Measurements from ENCODE around the gene STMP1.
"Not testable (repeated sequence)": the region's sequence is repeated elsewhere in the genome, so short reads cannot be mapped to it uniquely, and the experiment has no call there.

Gene STMP1

GRCh38 chr7:135662373-135663114, at the start of gene STMP1:
Gene STMP1, plus strand, starts transcription at chr7:135662514.
- peak; percentile 91 for ATAC-seq
- H3K4me1 Mint-ChIP-seq = peaks cover 39% of the 10 kb centered on the region
- peaks cover 18% of the 10 kb centered on the region for H3K36me3 Mint-ChIP-seq
- peak within 1 kb of the TSS; percentile 95 for H3K4me3 Mint-ChIP-seq
- no peaks in the 10 kb centered on the region for H3K9me3 Mint-ChIP-seq
- peak within 1 kb of the TSS; percentile 96 for H3K27ac Mint-ChIP-seq
- peak; percentile 94 to 98 for DNase-seq (ENCODE audit: low spot score in 2 of 2)

GRCh38 chr7:135616136-135616535, 46.2 kb upstream of the STMP1 start:
- no peak for ATAC-seq
- peaks cover 97% of the 10 kb centered on the region for H3K36me3 Mint-ChIP-seq
- H3K9me3 Mint-ChIP-seq = no peaks in the 10 kb centered on the region
- no peak overlapping the region for H3K4me3 Mint-ChIP-seq
- DNase-seq (ENCODE audit: low spot score in 2 of 2) = no peak
- no peak overlapping the region for H3K27ac Mint-ChIP-seq
- H3K4me1 Mint-ChIP-seq = no peaks in the 10 kb centered on the region

- no peak for ATAC-seq
- DNase-seq (ENCODE audit: low spot score in 2 of 2) = no peak
- Mint-ChIP-seq H3K27ac (peak overlapping the region; percentile 38), H3K4me3 (no peak overlapping the region), H3K9me3 (no peaks in the 10 kb centered on the region), H3K36me3 (peaks cover 95% of the 10 kb centered on the region), H3K4me1 (no peaks in the 10 kb centered on the region)
Measured at GRCh38 chr7:135617781-135618180, 44.5 kb upstream of the STMP1 start.

GRCh38 chr7:135618510-135618909, 43.8 kb upstream of the STMP1 start:
- DNase-seq (ENCODE audit: low spot score in 2 of 2) = no peak
- Mint-ChIP-seq H3K36me3 (peaks cover 95% of the 10 kb centered on the region), H3K4me1 (no peaks in the 10 kb centered on the region), H3K4me3 (no peak overlapping the region), H3K9me3 (no peaks in the 10 kb centered on the region), H3K27ac (no peak overlapping the region)
- no peak for ATAC-seq

GRCh38 chr7:135620447-135620846, 41.9 kb upstream of the STMP1 start:
- ATAC-seq (no peak), DNase-seq (ENCODE audit: low spot score in 2 of 2) (no peak)
- Mint-ChIP-seq H3K4me1 (no peaks in the 10 kb centered on the region), H3K36me3 (peaks cover 96% of the 10 kb centered on the region), H3K27ac (peak overlapping the region; percentile 46), H3K9me3 (no peaks in the 10 kb centered on the region), H3K4me3 (no peak overlapping the region)

- Mint-ChIP-seq H3K4me1 (no peaks in the 10 kb centered on the region), H3K4me3 (no peak overlapping the region), H3K36me3 (peaks cover 96% of the 10 kb centered on the region), H3K9me3 (no peaks in the 10 kb centered on the region), H3K27ac (no peak overlapping the region)
- no peak for ATAC-seq
- no peak for DNase-seq (ENCODE audit: low spot score in 2 of 2)
Measured at GRCh38 chr7:135620980-135621850, 41.1 kb upstream of the STMP1 start.

- Mint-ChIP-seq H3K27ac (no peak overlapping the region), H3K36me3 (peaks cover 100% of the 10 kb centered on the region), H3K4me1 (no peaks in the 10 kb centered on the region), H3K4me3 (no peak overlapping the region), H3K9me3 (no peaks in the 10 kb centered on the region)
- ATAC-seq = no peak
- no peak for DNase-seq (ENCODE audit: low spot score in 2 of 2)
Measured at GRCh38 chr7:135634191-135634878, 28.0 kb upstream of the STMP1 start.

- not testable (repeated sequence) for DNase-seq (ENCODE audit: low spot score in 2 of 2); H3K9me3 Mint-ChIP-seq; H3K4me3 Mint-ChIP-seq; H3K27ac Mint-ChIP-seq; ATAC-seq; H3K4me1 Mint-ChIP-seq
- peaks cover 91% of the 10 kb centered on the region for H3K36me3 Mint-ChIP-seq
Measured at GRCh38 chr7:135639690-135640089, 22.6 kb upstream of the STMP1 start.

GRCh38 chr7:135644154-135644553, 18.2 kb upstream of the STMP1 start:
- H3K4me3 Mint-ChIP-seq = no peak overlapping the region
- no peak overlapping the region for H3K27ac Mint-ChIP-seq
- DNase-seq (ENCODE audit: low spot score in 2 of 2) (no peak), ATAC-seq (no peak)
- H3K9me3 Mint-ChIP-seq = no peaks in the 10 kb centered on the region
- H3K4me1 Mint-ChIP-seq = no peaks in the 10 kb centered on the region
- H3K36me3 Mint-ChIP-seq = peaks cover 91% of the 10 kb centered on the region

GRCh38 chr7:135644729-135645128, 17.6 kb upstream of the STMP1 start:
- Mint-ChIP-seq H3K4me1 (no peaks in the 10 kb centered on the region), H3K27ac (no peak overlapping the region), H3K9me3 (no peaks in the 10 kb centered on the region), H3K4me3 (no peak overlapping the region), H3K36me3 (peaks cover 91% of the 10 kb centered on the region)
- ATAC-seq (no peak), DNase-seq (ENCODE audit: low spot score in 2 of 2) (no peak)

- no peak overlapping the region for H3K27ac Mint-ChIP-seq
- ATAC-seq (peak; percentile 48), DNase-seq (ENCODE audit: low spot score in 2 of 2) (no peak)
- H3K4me1 Mint-ChIP-seq = no peaks in the 10 kb centered on the region
- peaks cover 87% of the 10 kb centered on the region for H3K36me3 Mint-ChIP-seq
- no peak overlapping the region for H3K4me3 Mint-ChIP-seq
- no peaks in the 10 kb centered on the region for H3K9me3 Mint-ChIP-seq
Measured at GRCh38 chr7:135645296-135645904, 16.9 kb upstream of the STMP1 start.

- H3K27ac Mint-ChIP-seq = no peak overlapping the region
- no peak for DNase-seq (ENCODE audit: low spot score in 2 of 2)
- H3K4me1 Mint-ChIP-seq = no peaks in the 10 kb centered on the region
- no peaks in the 10 kb centered on the region for H3K9me3 Mint-ChIP-seq
- H3K4me3 Mint-ChIP-seq = no peak overlapping the region
- ATAC-seq = no peak
- H3K36me3 Mint-ChIP-seq = peaks cover 64% of the 10 kb centered on the region
Measured at GRCh38 chr7:135647755-135648154, 14.6 kb upstream of the STMP1 start.

GRCh38 chr7:135648235-135648634, 14.1 kb upstream of the STMP1 start:
- Mint-ChIP-seq H3K4me1 (no peaks in the 10 kb centered on the region), H3K36me3 (peaks cover 64% of the 10 kb centered on the region), H3K27ac (no peak overlapping the region), H3K4me3 (no peak overlapping the region), H3K9me3 (no peaks in the 10 kb centered on the region)
- DNase-seq (ENCODE audit: low spot score in 2 of 2) (no peak), ATAC-seq (no peak)

- Mint-ChIP-seq H3K4me3 (no peak overlapping the region), H3K27ac (no peak overlapping the region), H3K9me3 (no peaks in the 10 kb centered on the region), H3K36me3 (peaks cover 39% of the 10 kb centered on the region), H3K4me1 (no peaks in the 10 kb centered on the region)
- ATAC-seq = no peak
- DNase-seq (ENCODE audit: low spot score in 2 of 2) = no peak
Measured at GRCh38 chr7:135650831-135651573, 11.3 kb upstream of the STMP1 start.

Measured in stimulated activated effector memory CD8-positive, alpha-beta T cell treated with anti-CD3 and anti-CD28 coated beads, Interleukin-12 subunit alpha, Interleukin-12 subunit beta, amount 100 ng/mL, for 72 hours (primary cell).